ENCODE results near the gene KCNG1.
A peak's percentile ranks its signal among the peaks of the same experiment; 100 is the strongest.
"Not testable (repeated sequence)": the region's sequence is repeated elsewhere in the genome, so short reads cannot be mapped to it uniquely, and the experiment has no call there.

Gene KCNG1

GRCh38 chr20:51022803-51023616 lies at the start of gene KCNG1:
Gene KCNG1 (minus strand): TSS chr20:51023107. CDS start chr20:51010338, 12,769 bp downstream.
- peak; percentile 75 to 78 for DNase-seq

GRCh38 chr20:51070621-51071020 lies 47.7 kb upstream of the KCNG1 start:
- no peak for DNase-seq

- DNase-seq, result no peak
Observed at GRCh38 chr20:51067792-51068191, 44.9 kb upstream of the KCNG1 start.

- no peak for DNase-seq
Observed at GRCh38 chr20:51065615-51066014, 42.7 kb upstream of the KCNG1 start.

- DNase-seq, result no peak
Observed at GRCh38 chr20:51064137-51064536, 41.2 kb upstream of the KCNG1 start.

- peak; percentile 57 to 75 for DNase-seq
Observed at GRCh38 chr20:51062065-51062464, 39.2 kb upstream of the KCNG1 start.

- DNase-seq, result no peak
Observed at GRCh38 chr20:51061418-51062045, 38.6 kb upstream of the KCNG1 start.

- DNase-seq, result no peak
Observed at GRCh38 chr20:51060301-51060700, 37.4 kb upstream of the KCNG1 start.

GRCh38 chr20:51059862-51060261 lies 37.0 kb upstream of the KCNG1 start:
- DNase-seq, result peak in 1 of 2 experiments; percentile 14

GRCh38 chr20:51058017-51058416 lies 35.1 kb upstream of the KCNG1 start:
- no peak for DNase-seq

GRCh38 chr20:51054233-51054632 lies 31.3 kb upstream of the KCNG1 start:
- no peak for DNase-seq

GRCh38 chr20:51050531-51051075 lies 27.7 kb upstream of the KCNG1 start:
- no peak for DNase-seq

GRCh38 chr20:51046021-51046985 lies 23.4 kb upstream of the KCNG1 start:
- DNase-seq, result no peak

GRCh38 chr20:51045492-51045891 lies 22.6 kb upstream of the KCNG1 start:
- DNase-seq, result not testable (repeated sequence)

GRCh38 chr20:51044796-51045195 lies 21.9 kb upstream of the KCNG1 start:
- DNase-seq, result no peak

- DNase-seq, result no peak
Observed at GRCh38 chr20:51043811-51044210, 20.9 kb upstream of the KCNG1 start.

GRCh38 chr20:51042657-51043247 lies 19.8 kb upstream of the KCNG1 start:
- DNase-seq, result no peak

- no peak for DNase-seq
Observed at GRCh38 chr20:51042064-51042463, 19.2 kb upstream of the KCNG1 start.

- DNase-seq, result no peak
Observed at GRCh38 chr20:51037532-51038115, 14.7 kb upstream of the KCNG1 start.

- DNase-seq, result no peak
Observed at GRCh38 chr20:51036827-51037531, 14.1 kb upstream of the KCNG1 start.

GRCh38 chr20:51036226-51036625 lies 13.3 kb upstream of the KCNG1 start:
- no peak for DNase-seq
